Astrocyte (in vitro differentiated cells and primary cell): ENCODE measurements around the gene NFKB1. TPM values are rescaled to one million over a fixed set of nuclear protein-coding genes. Genes with fewer than 3 reads are reported as not detected.
A peak's percentile ranks its signal among the peaks of the same experiment; 100 is the strongest.

Experiments
- DNase-seq: peaks from one replicate; pipeline ENCODE4 v3.0.0-alpha.2; 2010; ENCODE audit warnings: low read depth
- FAIRE-seq: peaks from 2 replicates; lab custom pipeline; 2011; peaks lifted over from hg19 to GRCh38; lab: Jason Lieb, UNC
- H2AFZ ChIP-seq: 2 replicates; pipeline ENCODE4 v1.6.0; 2012; ENCODE audit warnings: low read depth, low read length, inconsistent platforms
- H3K27ac ChIP-seq: 2 replicates; pipeline ENCODE4 v1.5.1; 2011; ENCODE audit warnings: low read depth, low read length, inconsistent platforms
- H3K27me3 ChIP-seq: 2 replicates; pipeline ENCODE4 v1.6.0; 2011; ENCODE audit warnings: low read length, inconsistent platforms; ENCODE audit not compliant: insufficient read depth
- H3K36me3 ChIP-seq: 2 replicates; pipeline ENCODE4 v1.5.1; 2011; ENCODE audit warnings: low read length, inconsistent platforms; ENCODE audit not compliant: insufficient read depth
- H3K4me1 ChIP-seq: 2 replicates; pipeline ENCODE4 v1.5.1; 2011; ENCODE audit warnings: low read length, inconsistent platforms; ENCODE audit not compliant: insufficient read depth
- H3K4me2 ChIP-seq: 2 replicates; pipeline ENCODE4 v1.6.0; 2012; ENCODE audit warnings: low read length, inconsistent platforms
- H3K4me3 ChIP-seq: 2 replicates; pipeline ENCODE4 v1.5.1; 2011; ENCODE audit warnings: low read depth, mild to moderate bottlenecking, low read length, inconsistent platforms; ENCODE audit not compliant: insufficient read depth
- H3K79me2 ChIP-seq: 2 replicates; pipeline ENCODE4 v1.6.0; 2012; ENCODE audit warnings: mild to moderate bottlenecking, low read length, inconsistent platforms; ENCODE audit not compliant: insufficient read depth
- H3K9ac ChIP-seq: 2 replicates; pipeline ENCODE4 v1.6.0; 2012; ENCODE audit warnings: mild to moderate bottlenecking, low read length, inconsistent platforms
- H3K9me3 ChIP-seq: 2 replicates; pipeline ENCODE4 v1.5.1; 2012; ENCODE audit warnings: low read depth, mild to moderate bottlenecking, low read length, inconsistent platforms; ENCODE audit not compliant: insufficient read depth
- H4K20me1 ChIP-seq: 2 replicates; pipeline ENCODE4 v1.6.0; 2012; ENCODE audit warnings: low read length, inconsistent platforms; ENCODE audit not compliant: insufficient read depth
- H3K27ac Mint-ChIP-seq: one replicate; pipeline ENCODE4 v1.8.0; 2021; ENCODE audit warnings: mild to moderate bottlenecking, mixed read lengths; ENCODE audit not compliant: unreplicated experiment
- H3K27me3 Mint-ChIP-seq: one replicate; pipeline ENCODE4 v1.8.0; 2021; ENCODE audit warnings: low read depth, mixed read lengths; ENCODE audit not compliant: unreplicated experiment
- H3K36me3 Mint-ChIP-seq: one replicate; pipeline ENCODE4 v1.8.0; 2021; ENCODE audit warnings: low read depth, mixed read lengths; ENCODE audit not compliant: unreplicated experiment
- H3K4me1 Mint-ChIP-seq: one replicate; pipeline ENCODE4 v1.8.0; 2021; ENCODE audit warnings: low read depth, mixed read lengths; ENCODE audit not compliant: unreplicated experiment
- H3K4me3 Mint-ChIP-seq: one replicate; pipeline ENCODE4 v1.8.0; 2021; ENCODE audit warnings: mild to moderate bottlenecking, moderate library complexity, mixed read lengths; ENCODE audit not compliant: unreplicated experiment
- H3K9me3 Mint-ChIP-seq: one replicate; pipeline ENCODE4 v1.8.0; 2021; ENCODE audit warnings: mild to moderate bottlenecking, mixed read lengths; ENCODE audit not compliant: unreplicated experiment
- EZH2 ChIP-seq: IDR thresholded peaks from 2 replicates; pipeline ENCODE4 v1.6.1; 2012; ENCODE audit warnings: mild to moderate bottlenecking, low read length, inconsistent platforms; ENCODE audit not compliant: insufficient read depth
- total RNA-seq: library from RNA; stranded (reverse); gene quantifications from 2 replicates; pipeline ENCODE4 v1.2.1, GENCODE V29; 2021
- TF ChIP-seq, protein P1 (sequence below): IDR thresholded peaks from 2 replicates; pipeline ENCODE4 v1.5.1; 2011; ENCODE audit warnings: low read depth, mild to moderate bottlenecking, inconsistent platforms, low read length, moderate library complexity; ENCODE audit not compliant: insufficient read depth

NFKB1 gene
- total RNA-seq, 1 donor from 2014 or later = 19.9 TPM

DNA sequence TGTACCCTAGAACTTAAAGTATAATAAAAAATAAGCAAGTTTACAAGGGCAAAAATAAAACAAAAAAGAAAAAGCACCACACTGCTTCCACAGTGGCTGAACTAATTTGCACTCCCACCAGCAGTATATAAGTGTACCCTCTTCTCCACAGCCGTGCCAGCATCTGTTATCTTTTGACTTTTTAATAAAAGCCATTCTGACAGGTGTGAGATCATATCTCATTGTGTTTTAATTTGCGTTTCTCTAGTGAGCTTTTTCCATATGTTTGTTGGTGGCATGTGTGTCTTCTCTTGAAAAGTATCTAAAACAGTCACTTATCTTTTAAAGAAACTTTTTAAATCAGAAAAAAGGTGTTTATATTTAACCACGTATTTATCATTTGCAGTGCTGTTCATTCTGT is 71.3 kb downstream of the NFKB1 start:
- Histone ChIP-seq H3K9me3 (no peaks in the 10 kb centered on the region), H3K36me3 (no peaks in the 10 kb centered on the region), H3K27ac (no peak overlapping the region), H3K4me2 (no peak overlapping the region), H2AFZ (no peak overlapping the region), H4K20me1 (peaks cover 19% of the 10 kb centered on the region), H3K4me1 (peaks cover 5% of the 10 kb centered on the region), H3K4me3 (no peak overlapping the region), H3K9ac (no peak overlapping the region), H3K79me2 (no peaks in the 10 kb centered on the region), H3K27me3 (no peaks in the 10 kb centered on the region)
- Mint-ChIP-seq H3K9me3 (peaks cover under 1% of the 10 kb centered on the region), H3K27me3 (no peaks in the 10 kb centered on the region), H3K36me3 (peaks cover 11% of the 10 kb centered on the region), H3K27ac (no peak overlapping the region), H3K4me3 (no peak overlapping the region), H3K4me1 (peaks cover 13% of the 10 kb centered on the region)
- TF ChIP-seq, protein P1, sequence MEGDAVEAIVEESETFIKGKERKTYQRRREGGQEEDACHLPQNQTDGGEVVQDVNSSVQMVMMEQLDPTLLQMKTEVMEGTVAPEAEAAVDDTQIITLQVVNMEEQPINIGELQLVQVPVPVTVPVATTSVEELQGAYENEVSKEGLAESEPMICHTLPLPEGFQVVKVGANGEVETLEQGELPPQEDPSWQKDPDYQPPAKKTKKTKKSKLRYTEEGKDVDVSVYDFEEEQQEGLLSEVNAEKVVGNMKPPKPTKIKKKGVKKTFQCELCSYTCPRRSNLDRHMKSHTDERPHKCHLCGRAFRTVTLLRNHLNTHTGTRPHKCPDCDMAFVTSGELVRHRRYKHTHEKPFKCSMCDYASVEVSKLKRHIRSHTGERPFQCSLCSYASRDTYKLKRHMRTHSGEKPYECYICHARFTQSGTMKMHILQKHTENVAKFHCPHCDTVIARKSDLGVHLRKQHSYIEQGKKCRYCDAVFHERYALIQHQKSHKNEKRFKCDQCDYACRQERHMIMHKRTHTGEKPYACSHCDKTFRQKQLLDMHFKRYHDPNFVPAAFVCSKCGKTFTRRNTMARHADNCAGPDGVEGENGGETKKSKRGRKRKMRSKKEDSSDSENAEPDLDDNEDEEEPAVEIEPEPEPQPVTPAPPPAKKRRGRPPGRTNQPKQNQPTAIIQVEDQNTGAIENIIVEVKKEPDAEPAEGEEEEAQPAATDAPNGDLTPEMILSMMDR = no peak
- TF ChIP-seq EZH2 = no peak
- no peak for DNase-seq
- no peak for FAIRE-seq

DNA sequence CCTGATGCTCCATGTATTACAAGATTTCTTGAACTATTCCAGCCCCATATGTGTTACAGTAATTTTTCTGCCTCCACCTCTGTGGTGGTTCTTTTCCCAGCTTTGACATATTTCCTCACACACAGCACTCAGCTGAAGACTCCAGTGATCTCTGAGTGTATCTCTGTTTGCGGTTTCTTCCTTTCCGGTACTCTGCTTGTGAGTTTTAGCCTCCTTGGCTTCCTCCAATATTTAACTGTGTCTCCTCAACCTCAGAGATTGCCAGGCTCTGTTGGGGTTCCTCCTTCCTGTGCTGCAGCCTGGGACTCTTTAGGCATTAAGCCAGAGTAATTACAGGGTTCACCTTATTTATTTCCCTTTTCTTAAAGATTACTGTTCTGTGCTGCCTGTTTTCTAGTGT is 73.2 kb downstream of the NFKB1 start:
- TF ChIP-seq, protein P1 = no peak
- TF ChIP-seq EZH2 = no peak
- Mint-ChIP-seq H3K27me3 (no peaks in the 10 kb centered on the region), H3K27ac (no peak overlapping the region), H3K4me1 (peaks cover 17% of the 10 kb centered on the region), H3K36me3 (peaks cover 20% of the 10 kb centered on the region), H3K9me3 (peaks cover 4% of the 10 kb centered on the region), H3K4me3 (no peak overlapping the region)
- Histone ChIP-seq H4K20me1 (peaks cover 25% of the 10 kb centered on the region), H3K4me2 (no peak overlapping the region), H3K9ac (no peak overlapping the region), H3K36me3 (peaks cover 9% of the 10 kb centered on the region), H3K9me3 (no peaks in the 10 kb centered on the region), H3K4me3 (no peak overlapping the region), H2AFZ (no peak overlapping the region), H3K79me2 (no peaks in the 10 kb centered on the region), H3K27me3 (no peaks in the 10 kb centered on the region), H3K4me1 (peaks cover 5% of the 10 kb centered on the region), H3K27ac (no peak overlapping the region)
- peak; percentile 45 for FAIRE-seq
- no peak for DNase-seq

DNA sequence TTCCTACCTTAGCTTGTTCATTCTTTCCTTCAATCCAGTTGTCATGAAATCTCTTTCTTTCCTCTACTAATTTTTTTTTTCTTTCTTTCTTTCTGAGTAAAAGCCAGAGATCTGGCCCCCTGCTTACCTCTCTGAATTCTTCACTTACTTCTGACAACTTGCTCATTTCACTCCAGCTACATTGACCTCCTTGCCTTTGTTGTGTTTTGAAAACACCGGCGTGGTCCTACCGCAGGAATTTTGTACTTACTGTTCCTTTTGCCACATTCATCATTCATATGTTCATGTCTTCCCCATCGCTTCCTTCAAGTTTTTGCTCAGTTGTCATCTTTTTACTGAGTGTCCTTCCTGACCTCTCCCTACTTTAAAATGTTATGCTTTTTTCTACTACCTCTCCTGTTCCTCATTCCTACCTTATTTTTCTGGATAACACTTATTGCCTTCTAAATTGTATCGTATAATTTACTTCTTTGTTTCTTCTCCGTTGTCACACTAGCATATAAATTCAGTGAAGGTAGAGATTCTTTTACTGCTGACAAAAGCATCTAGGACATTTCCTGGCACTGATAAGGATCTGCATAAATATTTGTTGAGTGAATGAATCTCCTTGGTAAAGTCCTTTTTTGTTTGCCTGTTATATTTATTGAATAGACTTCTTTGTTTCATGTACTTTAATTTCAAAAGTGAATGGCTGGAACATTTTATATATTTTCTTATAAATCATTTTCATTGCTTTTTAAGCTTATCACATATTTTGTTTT is 74.4 kb downstream of the NFKB1 start:
- H3K9me3 Mint-ChIP-seq = peaks cover 4% of the 10 kb centered on the region
- Histone ChIP-seq H3K4me2 (peak overlapping the region; percentile 62), H4K20me1 (peaks cover 25% of the 10 kb centered on the region), H3K79me2 (no peaks in the 10 kb centered on the region), H2AFZ (no peak overlapping the region), H3K27ac (no peak overlapping the region), H3K36me3 (peaks cover 16% of the 10 kb centered on the region), H3K9ac (no peak overlapping the region), H3K9me3 (no peaks in the 10 kb centered on the region), H3K27me3 (no peaks in the 10 kb centered on the region), H3K4me1 (peaks cover 5% of the 10 kb centered on the region), H3K4me3 (no peak overlapping the region)
- DNase-seq (peak; percentile 36), FAIRE-seq (no peak)
- H3K27me3 Mint-ChIP-seq = no peaks in the 10 kb centered on the region
- peak overlapping the region; percentile 44 for H3K27ac Mint-ChIP-seq
- TF ChIP-seq, protein P1 = no peak
- TF ChIP-seq EZH2 = no peak
- H3K4me1 Mint-ChIP-seq = peaks cover 17% of the 10 kb centered on the region
- peaks cover 17% of the 10 kb centered on the region for H3K36me3 Mint-ChIP-seq
- H3K4me3 Mint-ChIP-seq = no peak overlapping the region
